Stimulated activated CD4-positive, alpha-beta T cell treated with anti-CD3 and anti-CD28 coated beads, Interleukin-4, amount 100 ng/mL, for 4 hours (primary cell): Measurements from ENCODE around the gene CHCHD3.

Source experiments
- DNase-seq, 2 experiments: peaks; one replicate each; pipeline ENCODE4 v3.0.0-alpha.2; 2020

The CHCHD3 gene

GRCh38 chr7:132764762-132765161, 317.1 kb downstream of the CHCHD3 start:
- no peak for DNase-seq

GRCh38 chr7:132760866-132761265, 321.0 kb downstream of the CHCHD3 start:
- no peak for DNase-seq

GRCh38 chr7:132760244-132760623, 321.7 kb downstream of the CHCHD3 start:
- no peak for DNase-seq

- DNase-seq = no peak
Measured at GRCh38 chr7:132759482-132760243, 322.2 kb downstream of the CHCHD3 start.

GRCh38 chr7:132758986-132759385, 322.9 kb downstream of the CHCHD3 start:
- no peak for DNase-seq

- no peak for DNase-seq
Measured at GRCh38 chr7:132757783-132758182, 324.1 kb downstream of the CHCHD3 start.

GRCh38 chr7:132756484-132756990, 325.4 kb downstream of the CHCHD3 start:
- DNase-seq = no peak

- no peak for DNase-seq
Measured at GRCh38 chr7:132755538-132756483, 326.1 kb downstream of the CHCHD3 start.

- DNase-seq = no peak
Measured at GRCh38 chr7:132752431-132752830, 329.5 kb downstream of the CHCHD3 start.

GRCh38 chr7:132751244-132751647, 330.6 kb downstream of the CHCHD3 start:
- DNase-seq = no peak

- DNase-seq = no peak
Measured at GRCh38 chr7:132750530-132751217, 331.2 kb downstream of the CHCHD3 start.

GRCh38 chr7:132750096-132750495, 331.8 kb downstream of the CHCHD3 start:
- DNase-seq = no peak

- no peak for DNase-seq
Measured at GRCh38 chr7:132745510-132745909, 336.4 kb downstream of the CHCHD3 start.

GRCh38 chr7:132743974-132744373, 337.9 kb downstream of the CHCHD3 start:
- no peak for DNase-seq

- no peak for DNase-seq
Measured at GRCh38 chr7:132742189-132742612, 339.7 kb downstream of the CHCHD3 start.

GRCh38 chr7:132740176-132740575, 341.7 kb downstream of the CHCHD3 start:
- DNase-seq = no peak

- DNase-seq = no peak
Measured at GRCh38 chr7:132739271-132739955, 342.5 kb downstream of the CHCHD3 start.

- no peak for DNase-seq
Measured at GRCh38 chr7:132738254-132738653, 343.6 kb downstream of the CHCHD3 start.

- no peak for DNase-seq
Measured at GRCh38 chr7:132735476-132735875, 346.4 kb downstream of the CHCHD3 start.
